H1 (cell line): Measurements from ENCODE around the gene DNTT. TPM values are rescaled to one million over a fixed set of nuclear protein-coding genes. Genes with fewer than 3 reads are reported as not detected.

Experiments used
- SP4 ChIP-seq: IDR thresholded peaks from 2 replicates; pipeline ENCODE4 v1.6.1; 2012; ENCODE audit warnings: low read length, inconsistent platforms
- TBP ChIP-seq: IDR thresholded peaks from 2 replicates; pipeline ENCODE4 v1.6.1; 2011; ENCODE audit warnings: low read depth, low read length, improper control_type of control experiment
- polyA plus RNA-seq, 7 experiments: library from polyadenylated mRNA; depleted of rRNA in 3 of 7; stranded (reverse) in 5 of 7; unstranded in 2 of 7; fragments of >200 nt in 5 of 7; fragments of 200-250 nt in 2 of 7; gene quantifications; 1 replicate in 5 of 7; 2 replicates in 1 of 7; 4 replicates in 1 of 7; pipeline versions ENCODE4 v1.2.1 to v1.2.3, GENCODE V29; 2011 to 2013; ENCODE audit warnings: missing spikeins in 2 of 7, mixed read lengths in 2 of 7
- total RNA-seq: library from RNA; stranded (reverse); fragmentation: NEBNext Ultra II Directional; extraction: Animal tissue kit (Norgen Biotek cat#: 25700); gene quantifications from 2 replicates; pipeline ENCODE4 v1.2.1, GENCODE V29; 2021
- TF ChIP-seq, protein P1 (sequence below), 3 experiments: IDR thresholded peaks; 1 replicate in 2 of 3; 2 replicates in 1 of 3; pipeline versions ENCODE4 v1.5.1 to v1.6.1; 2011; ENCODE audit warnings: low read length in 3 of 3, mild to moderate bottlenecking in 3 of 3, inconsistent platforms in 2 of 3, low read depth in 1 of 3, moderate library complexity in 1 of 3; ENCODE audit not compliant: insufficient read depth in 1 of 3; ENCODE audit errors: control extremely low read depth in 1 of 3

DNTT gene
- total and polyA plus RNA-seq, 2 of the 8 experiments (the other 6 are each of a cell fraction or from before 2014, with no cell fraction given), result not detected

GRCh38 chr10:96384506-96384905, 80.3 kb downstream of the DNTT start (continued):
- TF ChIP-seq, protein P1, sequence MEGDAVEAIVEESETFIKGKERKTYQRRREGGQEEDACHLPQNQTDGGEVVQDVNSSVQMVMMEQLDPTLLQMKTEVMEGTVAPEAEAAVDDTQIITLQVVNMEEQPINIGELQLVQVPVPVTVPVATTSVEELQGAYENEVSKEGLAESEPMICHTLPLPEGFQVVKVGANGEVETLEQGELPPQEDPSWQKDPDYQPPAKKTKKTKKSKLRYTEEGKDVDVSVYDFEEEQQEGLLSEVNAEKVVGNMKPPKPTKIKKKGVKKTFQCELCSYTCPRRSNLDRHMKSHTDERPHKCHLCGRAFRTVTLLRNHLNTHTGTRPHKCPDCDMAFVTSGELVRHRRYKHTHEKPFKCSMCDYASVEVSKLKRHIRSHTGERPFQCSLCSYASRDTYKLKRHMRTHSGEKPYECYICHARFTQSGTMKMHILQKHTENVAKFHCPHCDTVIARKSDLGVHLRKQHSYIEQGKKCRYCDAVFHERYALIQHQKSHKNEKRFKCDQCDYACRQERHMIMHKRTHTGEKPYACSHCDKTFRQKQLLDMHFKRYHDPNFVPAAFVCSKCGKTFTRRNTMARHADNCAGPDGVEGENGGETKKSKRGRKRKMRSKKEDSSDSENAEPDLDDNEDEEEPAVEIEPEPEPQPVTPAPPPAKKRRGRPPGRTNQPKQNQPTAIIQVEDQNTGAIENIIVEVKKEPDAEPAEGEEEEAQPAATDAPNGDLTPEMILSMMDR (IDR thresholded peaks at IDR 0.05; ENCODE audit: control extremely low read depth in 1 of 3, insufficient read depth in 1 of 3, low read depth in 1 of 3, low read length in 3 of 3), result no peak
- no peak for TF ChIP-seq SP4
- no peak for TF ChIP-seq TBP
